ENCODE measurements around the gene KCTD20.

- no peak for TF ChIP-seq EZH2phosphoT487 (conservative IDR thresholded peaks at IDR 0.05; ENCODE audit: low read length)
- TF ChIP-seq CTCF (IDR thresholded peaks at IDR 0.05; ENCODE audit: insufficient read depth, low read length, poor library complexity, severe bottlenecking): no peak
Observed at GRCh38 chr6:36399970-36400369, 42.8 kb upstream of the KCTD20 start.

Measured in SU-DHL-6 (cell line).